ENCODE data around the gene CCNI.

The CCNI gene

GRCh38 chr4:77050962-77051361, 24.8 kb downstream of the CCNI start:
- DNase-seq (ENCODE audit: low read depth), result no peak
- no peak overlapping the region for H3K4me3 ChIP-seq (ENCODE audit: low read depth, low read length)
- no peak for TF ChIP-seq CTCF (IDR thresholded peaks at IDR 0.05; ENCODE audit: control insufficient read depth, extremely low read depth, insufficient read depth)

DNA sequence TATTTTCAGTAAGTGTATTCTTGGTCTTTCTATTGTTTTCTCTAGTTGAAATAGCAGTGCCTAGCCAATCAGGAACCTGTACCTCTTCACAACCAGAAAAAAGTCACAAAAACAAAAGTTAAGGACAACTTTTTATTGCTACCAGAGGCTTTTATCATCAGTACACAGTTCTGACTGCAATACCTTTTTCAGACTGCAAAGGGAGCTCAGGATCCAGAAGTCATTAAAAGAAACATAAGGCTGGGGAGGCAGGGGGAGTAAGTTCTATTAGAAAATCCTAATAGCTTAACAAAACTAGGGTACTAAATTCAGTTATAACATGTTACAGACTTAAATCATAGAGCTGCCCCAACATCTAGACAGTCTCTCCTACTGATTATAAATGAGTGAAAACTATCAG, 28.8 kb downstream of the CCNI start:
- peak; percentile 33; the same call in 1 of the 2 replicates for TF ChIP-seq CTCF (IDR thresholded peaks at IDR 0.05; ENCODE audit: control insufficient read depth, extremely low read depth, insufficient read depth)
- H3K4me3 ChIP-seq (ENCODE audit: low read depth, low read length), result no peak overlapping the region
- DNase-seq (ENCODE audit: low read depth), result no peak

DNA sequence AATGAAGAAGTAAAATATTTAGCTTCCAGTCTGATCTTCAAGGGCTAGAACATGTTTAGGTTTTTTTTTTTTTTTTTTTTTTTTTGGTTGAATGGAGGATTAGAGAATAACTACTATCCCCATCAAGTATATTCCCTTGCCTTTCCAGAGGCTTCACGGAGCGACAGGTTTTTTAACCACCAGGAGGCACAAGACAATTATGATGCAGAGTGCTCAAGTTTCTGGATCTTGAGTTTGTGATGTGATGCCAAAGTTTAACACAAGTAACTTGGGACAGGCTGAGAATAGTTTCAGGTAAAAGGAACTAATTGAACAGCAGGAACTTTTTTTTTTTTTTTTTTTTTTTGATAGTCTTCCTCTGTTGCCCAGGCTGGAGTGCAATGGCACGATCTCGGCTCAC, 30.3 kb downstream of the CCNI start:
- TF ChIP-seq CTCF (IDR thresholded peaks at IDR 0.05; ENCODE audit: control insufficient read depth, extremely low read depth, insufficient read depth), result peak; percentile 42; the same call in 1 of the 2 replicates
- DNase-seq (ENCODE audit: low read depth), result no peak
- H3K4me3 ChIP-seq (ENCODE audit: low read depth, low read length), result no peak overlapping the region

DNA sequence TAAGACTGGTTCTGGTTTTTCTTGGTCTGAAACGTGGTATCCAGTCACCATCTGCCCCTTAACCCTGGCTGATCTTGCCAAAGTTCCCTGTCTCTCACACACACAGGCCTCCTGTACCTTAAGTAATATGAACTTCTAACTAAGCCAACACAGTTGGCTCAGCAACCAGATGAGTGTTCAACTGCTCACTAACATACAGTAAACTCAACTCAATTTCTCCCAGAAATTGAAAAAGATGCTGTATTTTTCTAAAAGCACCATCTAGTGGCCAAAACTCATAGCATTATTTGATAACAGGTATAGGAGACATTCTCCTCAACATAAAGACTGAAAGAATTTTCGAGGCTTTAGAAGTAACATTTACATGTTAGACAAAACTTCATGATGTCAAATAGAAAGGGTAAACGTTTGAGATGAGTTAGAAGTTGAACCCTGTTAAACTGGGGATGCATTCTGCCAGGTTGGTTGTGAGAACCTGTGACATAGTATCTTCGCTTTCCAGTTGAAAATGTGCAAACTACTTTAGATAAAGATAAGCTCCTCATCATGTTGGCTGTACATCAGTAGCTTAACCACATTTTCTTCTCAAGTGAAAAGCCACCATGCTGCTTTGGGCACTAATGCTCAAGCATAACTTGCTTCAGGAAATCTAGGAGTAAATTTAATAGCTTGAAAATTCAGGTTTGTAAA, 31.2 kb downstream of the CCNI start:
- no peak overlapping the region for H3K4me3 ChIP-seq (ENCODE audit: low read depth, low read length)
- peak; percentile 54 for TF ChIP-seq CTCF (IDR thresholded peaks at IDR 0.05; ENCODE audit: control insufficient read depth, extremely low read depth, insufficient read depth)
- no peak for DNase-seq (ENCODE audit: low read depth)

DNA sequence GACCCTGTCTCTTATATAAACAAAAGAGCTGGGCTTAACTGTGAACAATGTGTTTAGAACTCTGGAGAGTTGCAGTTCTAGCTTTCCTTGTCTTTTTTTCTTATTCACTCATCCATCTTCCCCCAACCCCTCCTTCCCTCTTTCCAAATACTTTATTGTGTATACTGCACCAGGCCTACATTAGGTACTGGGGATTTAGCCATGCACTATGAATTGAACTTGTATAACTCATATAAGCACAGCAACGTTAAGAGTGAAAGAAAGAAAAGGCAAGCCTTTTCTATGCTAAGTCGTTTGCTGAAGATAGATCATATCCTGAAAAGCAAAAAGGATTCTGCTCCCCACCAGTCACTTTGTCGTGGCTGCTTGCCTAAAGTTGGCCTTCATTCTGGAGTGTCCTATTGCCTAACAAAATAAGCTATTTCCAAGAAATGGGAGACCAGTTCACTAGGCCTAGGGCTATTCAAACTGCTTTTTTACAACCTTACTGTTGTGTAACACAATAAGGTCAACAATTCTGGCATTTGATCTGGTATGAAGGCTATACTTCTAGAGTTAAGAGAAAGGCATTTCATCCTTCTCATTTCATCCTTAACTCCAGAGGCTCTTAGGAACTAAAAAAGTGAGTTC, 32.2 kb downstream of the CCNI start:
- DNase-seq (ENCODE audit: low read depth), result no peak
- no peak for TF ChIP-seq CTCF (IDR thresholded peaks at IDR 0.05; ENCODE audit: control insufficient read depth, extremely low read depth, insufficient read depth)
- no peak overlapping the region for H3K4me3 ChIP-seq (ENCODE audit: low read depth, low read length)

DNA sequence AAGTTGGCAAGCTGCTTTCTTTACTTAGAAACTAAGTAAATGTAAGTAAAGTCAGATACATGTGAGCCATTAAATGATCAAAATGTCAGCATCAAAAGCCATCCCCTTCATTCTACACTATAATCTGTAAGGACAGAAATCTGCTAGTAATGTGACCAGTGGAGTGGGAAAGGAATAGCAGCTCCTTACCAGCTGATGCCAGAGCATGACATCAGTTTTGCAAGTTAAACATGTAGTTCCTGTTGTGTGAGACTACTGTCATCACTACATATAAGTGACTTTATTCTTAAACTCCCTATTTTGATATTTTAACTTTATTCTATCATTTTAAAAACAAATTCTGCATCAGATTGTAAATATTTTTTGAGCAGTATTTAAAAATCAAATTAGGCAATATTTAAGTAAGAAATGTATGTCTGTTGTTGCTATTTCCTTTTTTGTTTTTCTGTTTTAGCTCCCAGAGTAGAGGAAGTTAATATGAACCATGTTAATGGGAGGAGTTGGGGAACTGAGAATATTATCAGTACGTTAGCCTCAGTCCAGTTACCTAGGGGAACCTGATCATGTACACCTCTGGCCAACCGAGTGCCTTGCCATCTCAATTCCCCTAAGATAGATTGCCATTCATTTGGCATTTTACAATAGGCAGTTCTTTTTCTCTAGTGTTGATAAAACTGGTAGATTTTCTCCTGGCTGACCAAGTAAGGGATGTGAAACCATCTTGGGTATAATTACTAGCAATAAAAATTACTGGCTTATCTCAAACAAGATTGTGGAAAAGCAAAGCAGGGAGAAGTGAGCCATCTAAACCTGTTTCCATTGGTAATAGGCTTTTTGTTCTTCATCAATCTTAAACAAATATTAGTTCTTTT, 34.7 kb downstream of the CCNI start:
- no peak for TF ChIP-seq CTCF (IDR thresholded peaks at IDR 0.05; ENCODE audit: control insufficient read depth, extremely low read depth, insufficient read depth)
- H3K4me3 ChIP-seq (ENCODE audit: low read depth, low read length), result no peak overlapping the region
- peak; percentile 37 for DNase-seq (ENCODE audit: low read depth)

Data from LNCaP clone FGC (cell line).